HepG2 (cell line): ENCODE results near the gene OR1D5. TPM values are rescaled to one million over a fixed set of nuclear protein-coding genes. Genes with fewer than 3 reads are reported as not detected.
A peak's percentile ranks its signal among the peaks of the same experiment; 100 is the strongest.

Source experiments
- ARNT2 ChIP-seq: sonication (generic); formaldehyde crosslinking; IDR thresholded peaks from 2 replicates; pipeline ENCODE4 v1.8.0; 2022; ENCODE audit warnings: mild to moderate bottlenecking, low read depth, missing genetic modification reagents, moderate library complexity
- CHD4 ChIP-seq: fragments of 200-600 bp; sonication (generic); IDR thresholded peaks from 2 replicates; pipeline ENCODE4 v1.7.0; 2017; ENCODE audit warnings: mild to moderate bottlenecking, low read length, borderline replicate concordance
- FOXM1 ChIP-seq: sonication (generic); formaldehyde crosslinking; IDR thresholded peaks from 2 replicates; pipeline ENCODE4 v1.5.0; 2020; ENCODE audit warnings: missing genetic modification reagents
- GATAD1 ChIP-seq: IDR thresholded peaks from 2 replicates; pipeline ENCODE4 v1.6.1; 2016; ENCODE audit warnings: missing genetic modification reagents, missing compliant biosample characterization
- ISX ChIP-seq: sonication (generic); formaldehyde crosslinking; conservative IDR thresholded peaks from 2 replicates; pipeline ENCODE4 v1.5.0; 2020; ENCODE audit warnings: missing genetic modification reagents
- KLF15 ChIP-seq: sonication (generic); formaldehyde crosslinking; IDR thresholded peaks from 2 replicates; pipeline ENCODE4 v1.8.1; 2023; ENCODE audit warnings: borderline replicate concordance, mild to moderate bottlenecking, inconsistent platforms, missing genetic modification reagents, mixed read lengths
- NONO ChIP-seq, 2 experiments: fragments of 450-650 bp in 1 of 2; sonication (generic) in 1 of 2; formaldehyde crosslinking in 1 of 2; IDR thresholded peaks in 1 of 2; conservative IDR thresholded peaks in 1 of 2; 2 replicates each; pipeline versions ENCODE4 v1.6.1 to v1.8.0; 2017 to 2022; ENCODE audit warnings: mild to moderate bottlenecking in 1 of 2, missing genetic modification reagents in 1 of 2, moderate library complexity in 1 of 2
- PLSCR1 ChIP-seq: sonication (generic); formaldehyde crosslinking; IDR thresholded peaks from 2 replicates; pipeline ENCODE4 v1.5.0; 2020; ENCODE audit warnings: missing genetic modification reagents, mild to moderate bottlenecking, borderline replicate concordance
- RFX5 ChIP-seq: IDR thresholded peaks from 2 replicates; pipeline ENCODE4 v1.6.1; 2011; ENCODE audit warnings: low read depth, low read length, improper control_type of control experiment
- SRSF9 ChIP-seq: fragments of 200-400 bp; formaldehyde crosslinking; IDR thresholded peaks from 2 replicates; pipeline ENCODE4 v1.6.1; 2018; ENCODE audit warnings: borderline replicate concordance, mild to moderate bottlenecking, low read depth, low read length; ENCODE audit not compliant: insufficient read depth, poor library complexity, severe bottlenecking
- STAT5B ChIP-seq: sonication (generic); formaldehyde crosslinking; IDR thresholded peaks from 2 replicates; pipeline ENCODE4 v1.4.0; 2020; ENCODE audit warnings: missing genetic modification reagents
- TFE3 ChIP-seq: IDR thresholded peaks from 2 replicates; pipeline ENCODE4 v1.6.1; 2016
- ZMYM4 ChIP-seq: sonication (generic); formaldehyde crosslinking; IDR thresholded peaks from 2 replicates; pipeline ENCODE4 v1.8.1; 2023; ENCODE audit warnings: mild to moderate bottlenecking, missing genetic modification reagents
- ZNF282 ChIP-seq: fragments of 450-650 bp; IDR thresholded peaks from 2 replicates; pipeline ENCODE4 v1.6.1; 2018; ENCODE audit not compliant: partially characterized antibody
- ZNF367 ChIP-seq: sonication (generic); formaldehyde crosslinking; IDR thresholded peaks from 2 replicates; pipeline ENCODE4 v1.4.0; 2020; ENCODE audit warnings: missing genetic modification reagents, borderline replicate concordance
- ZNF839 ChIP-seq: sonication (generic); formaldehyde crosslinking; IDR thresholded peaks from 2 replicates; pipeline ENCODE4 v1.4.0; 2020; ENCODE audit warnings: missing genetic modification reagents, mild to moderate bottlenecking, borderline replicate concordance
- ZNF879 ChIP-seq: sonication (generic); formaldehyde crosslinking; IDR thresholded peaks from 2 replicates; pipeline ENCODE4 v1.8.1; 2023; ENCODE audit warnings: missing genetic modification reagents
- polyA plus RNA-seq, 8 experiments: library from polyadenylated mRNA; depleted of rRNA in 3 of 8; stranded (reverse) in 7 of 8; unstranded in 1 of 8; fragments of >200 nt; fragmentation: Illumina TruSeq in 4 of 8; extraction: Trizol in 4 of 8; gene quantifications; 2 replicates each; pipeline versions ENCODE4 v1.2.1 to v1.2.3, GENCODE V29; 2011 to 2016; ENCODE audit warnings: low read depth in 4 of 8, missing spikeins in 1 of 8, mixed read lengths in 1 of 8; ENCODE audit not compliant: insufficient read depth in 1 of 8
- total RNA-seq, 5 experiments: library from RNA; depleted of rRNA; stranded (reverse); fragments of >200 nt; fragmentation: Illumina TruSeq; extraction: Trizol; gene quantifications; 2 replicates each; pipeline ENCODE4 v1.2.3, GENCODE V29; 2016; ENCODE audit warnings: low read depth in 1 of 5
- TF ChIP-seq, protein P1 (sequence below): sonication (generic); IDR thresholded peaks from 2 replicates; pipeline ENCODE4 v1.6.1; 2016; ENCODE audit warnings: low read depth, borderline replicate concordance
- TF ChIP-seq, protein P2 (sequence below): sonication (generic); formaldehyde crosslinking; IDR thresholded peaks from 2 replicates; pipeline ENCODE4 v1.9.0; 2021; ENCODE audit warnings: missing genetic modification reagents, mild to moderate bottlenecking, borderline replicate concordance

The OR1D5 gene
- total and polyA plus RNA-seq, 2 of the 13 experiments (the other 11 are each of a cell fraction or from before 2014, with no cell fraction given): not detected

DNA sequence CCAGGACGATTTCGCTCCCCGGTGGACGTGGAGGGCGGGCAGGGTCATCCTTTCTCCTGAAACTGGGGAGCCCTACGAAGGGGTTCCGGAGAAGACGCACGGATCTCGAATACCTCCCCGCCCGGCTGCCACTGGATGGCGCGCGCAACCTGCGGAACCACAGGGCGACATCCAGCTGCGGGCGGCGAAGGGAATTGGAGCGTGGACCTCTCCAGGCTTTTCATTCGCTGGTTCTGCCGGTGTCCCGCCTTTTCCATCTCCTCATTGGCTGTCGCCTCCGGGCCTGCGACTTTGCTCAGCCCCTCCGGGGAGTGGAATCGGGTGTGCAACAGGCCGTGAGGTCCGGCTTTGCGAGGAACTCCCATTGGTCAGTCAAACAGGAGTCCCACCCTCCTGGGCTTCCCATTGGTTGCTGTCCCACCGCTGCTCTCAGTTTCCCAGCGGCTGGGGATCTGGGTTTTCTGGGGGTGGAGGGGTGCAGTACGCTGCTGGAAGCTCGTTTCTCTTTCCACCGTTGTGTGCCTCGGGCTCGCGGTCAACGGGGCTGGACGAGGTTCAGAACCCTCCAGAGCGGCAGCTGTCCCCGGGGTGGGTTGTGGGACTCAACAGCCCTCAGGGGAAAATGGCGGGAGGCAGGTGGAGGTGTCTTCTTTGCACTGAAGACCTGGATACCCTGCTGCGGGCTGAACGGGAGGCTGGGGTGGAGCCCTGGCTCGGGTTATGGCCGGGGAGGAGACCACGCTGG lies 14.5 kb downstream of the OR1D5 start (continued):
- TF ChIP-seq GATAD1 (CRISPR knock-in tag): peak; percentile 81
- TF ChIP-seq ZMYM4: peak; percentile 98
- TF ChIP-seq ZNF367 (CRISPR knock-in tag): no peak
- TF ChIP-seq PLSCR1 (CRISPR knock-in tag): no peak
- TF ChIP-seq KLF15 (CRISPR knock-in tag): no peak
- TF ChIP-seq ZNF879 (CRISPR knock-in tag): no peak; the same call in 1 of the 2 replicates
- TF ChIP-seq FOXM1 (CRISPR knock-in tag): no peak
- TF ChIP-seq SRSF9: no peak
- TF ChIP-seq ZNF839 (CRISPR knock-in tag): 0 out of 2 replicates have a peak, but pooled peaks have one; percentile 11
- peak; percentile 49; the same call in 1 of the 2 replicates for TF ChIP-seq ARNT2
- TF ChIP-seq, protein P1, sequence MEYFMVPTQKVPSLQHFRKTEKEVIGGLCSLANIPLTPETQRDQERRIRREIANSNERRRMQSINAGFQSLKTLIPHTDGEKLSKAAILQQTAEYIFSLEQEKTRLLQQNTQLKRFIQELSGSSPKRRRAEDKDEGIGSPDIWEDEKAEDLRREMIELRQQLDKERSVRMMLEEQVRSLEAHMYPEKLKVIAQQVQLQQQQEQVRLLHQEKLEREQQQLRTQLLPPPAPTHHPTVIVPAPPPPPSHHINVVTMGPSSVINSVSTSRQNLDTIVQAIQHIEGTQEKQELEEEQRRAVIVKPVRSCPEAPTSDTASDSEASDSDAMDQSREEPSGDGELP: peak; percentile 68; the same call in 1 of the 2 replicates
- TF ChIP-seq ZNF282: no peak
- TF ChIP-seq ISX (CRISPR knock-in tag): no peak
- TF ChIP-seq, protein P2, sequence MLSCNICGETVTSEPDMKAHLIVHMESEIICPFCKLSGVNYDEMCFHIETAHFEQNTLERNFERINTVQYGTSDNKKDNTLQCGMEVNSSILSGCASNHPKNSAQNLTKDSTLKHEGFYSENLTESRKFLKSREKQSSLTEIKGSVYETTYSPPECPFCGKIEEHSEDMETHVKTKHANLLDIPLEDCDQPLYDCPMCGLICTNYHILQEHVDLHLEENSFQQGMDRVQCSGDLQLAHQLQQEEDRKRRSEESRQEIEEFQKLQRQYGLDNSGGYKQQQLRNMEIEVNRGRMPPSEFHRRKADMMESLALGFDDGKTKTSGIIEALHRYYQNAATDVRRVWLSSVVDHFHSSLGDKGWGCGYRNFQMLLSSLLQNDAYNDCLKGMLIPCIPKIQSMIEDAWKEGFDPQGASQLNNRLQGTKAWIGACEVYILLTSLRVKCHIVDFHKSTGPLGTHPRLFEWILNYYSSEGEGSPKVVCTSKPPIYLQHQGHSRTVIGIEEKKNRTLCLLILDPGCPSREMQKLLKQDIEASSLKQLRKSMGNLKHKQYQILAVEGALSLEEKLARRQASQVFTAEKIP: no peak
- TF ChIP-seq STAT5B (CRISPR knock-in tag): no peak
- TF ChIP-seq NONO (IDR thresholded peaks at IDR 0.05): no peak
- no peak; the same call in 1 of the 2 replicates for TF ChIP-seq NONO (CRISPR knock-in tag; conservative IDR thresholded peaks at IDR 0.05)
- TF ChIP-seq CHD4: no peak
- TF ChIP-seq TFE3: no peak
- peak; percentile 61 for TF ChIP-seq RFX5
